GM13976 (cell line): ENCODE measurements around the gene PRAMEF20.

Source experiments
- DNase-seq: peaks from one replicate; pipeline ENCODE4 v3.0.0; 2012; ENCODE audit warnings: low spot score
- CTCF ChIP-seq: IDR thresholded peaks from 2 replicates; pipeline ENCODE4 v1.5.1; 2012; ENCODE audit warnings: borderline replicate concordance, mild to moderate bottlenecking; ENCODE audit not compliant: insufficient read depth; ENCODE audit errors: extremely low read depth, missing control alignments, control extremely low read depth
- in situ Hi-C: fragments of 300-500 bp; cut with MboI; formaldehyde crosslinking; loops from one replicate; pipeline ENCODE4 v1.12.0; 2022; ENCODE audit warnings: low sequenced_read_pairs, mixed read lengths, inconsistent platforms; ENCODE audit not compliant: unreplicated experiment

The PRAMEF20 gene

GRCh38 chr1:13456904-13457532, 46.8 kb downstream of the PRAMEF20 start:
- in situ Hi-C loops, result no loop called here
- no peak for DNase-seq
- TF ChIP-seq CTCF, result no peak

GRCh38 chr1:13461977-13462376, 51.7 kb downstream of the PRAMEF20 start:
- DNase-seq, result no peak
- in situ Hi-C loops, result no loop called here
- TF ChIP-seq CTCF, result no peak

GRCh38 chr1:13462682-13463081, 52.4 kb downstream of the PRAMEF20 start:
- no peak for DNase-seq
- in situ Hi-C loops, result no loop called here
- TF ChIP-seq CTCF, result no peak

- in situ Hi-C loops, result no loop called here
- no peak for TF ChIP-seq CTCF
Observed at GRCh38 chr1:13465515-13465914, 55.3 kb downstream of the PRAMEF20 start.

GRCh38 chr1:13469343-13469742, 59.1 kb downstream of the PRAMEF20 start:
- DNase-seq, result peak; percentile 54
- no peak for TF ChIP-seq CTCF
- in situ Hi-C loops, result no loop called here

More at GRCh38 chr1:13465515-13465914, 55.3 kb downstream of the PRAMEF20 start:
- DNase-seq, result no peak
